Vein endothelial cell (primary cell): ENCODE measurements around the gene ANKRD31. TPM values are rescaled to one million over a fixed set of nuclear protein-coding genes. Genes with fewer than 3 reads are reported as not detected.

Source experiments
- small RNA-seq: library from RNA; depleted of rRNA; stranded (forward); fragments of <200 nt; gene quantifications from one replicate; pipeline ENCODE3, GENCODE V24; 2012
- total RNA-seq: library from RNA; depleted of rRNA; stranded (reverse); fragments of >200 nt; gene quantifications from 2 replicates; pipeline ENCODE4 v1.2.3, GENCODE V29; 2012

ANKRD31 gene, protein sequence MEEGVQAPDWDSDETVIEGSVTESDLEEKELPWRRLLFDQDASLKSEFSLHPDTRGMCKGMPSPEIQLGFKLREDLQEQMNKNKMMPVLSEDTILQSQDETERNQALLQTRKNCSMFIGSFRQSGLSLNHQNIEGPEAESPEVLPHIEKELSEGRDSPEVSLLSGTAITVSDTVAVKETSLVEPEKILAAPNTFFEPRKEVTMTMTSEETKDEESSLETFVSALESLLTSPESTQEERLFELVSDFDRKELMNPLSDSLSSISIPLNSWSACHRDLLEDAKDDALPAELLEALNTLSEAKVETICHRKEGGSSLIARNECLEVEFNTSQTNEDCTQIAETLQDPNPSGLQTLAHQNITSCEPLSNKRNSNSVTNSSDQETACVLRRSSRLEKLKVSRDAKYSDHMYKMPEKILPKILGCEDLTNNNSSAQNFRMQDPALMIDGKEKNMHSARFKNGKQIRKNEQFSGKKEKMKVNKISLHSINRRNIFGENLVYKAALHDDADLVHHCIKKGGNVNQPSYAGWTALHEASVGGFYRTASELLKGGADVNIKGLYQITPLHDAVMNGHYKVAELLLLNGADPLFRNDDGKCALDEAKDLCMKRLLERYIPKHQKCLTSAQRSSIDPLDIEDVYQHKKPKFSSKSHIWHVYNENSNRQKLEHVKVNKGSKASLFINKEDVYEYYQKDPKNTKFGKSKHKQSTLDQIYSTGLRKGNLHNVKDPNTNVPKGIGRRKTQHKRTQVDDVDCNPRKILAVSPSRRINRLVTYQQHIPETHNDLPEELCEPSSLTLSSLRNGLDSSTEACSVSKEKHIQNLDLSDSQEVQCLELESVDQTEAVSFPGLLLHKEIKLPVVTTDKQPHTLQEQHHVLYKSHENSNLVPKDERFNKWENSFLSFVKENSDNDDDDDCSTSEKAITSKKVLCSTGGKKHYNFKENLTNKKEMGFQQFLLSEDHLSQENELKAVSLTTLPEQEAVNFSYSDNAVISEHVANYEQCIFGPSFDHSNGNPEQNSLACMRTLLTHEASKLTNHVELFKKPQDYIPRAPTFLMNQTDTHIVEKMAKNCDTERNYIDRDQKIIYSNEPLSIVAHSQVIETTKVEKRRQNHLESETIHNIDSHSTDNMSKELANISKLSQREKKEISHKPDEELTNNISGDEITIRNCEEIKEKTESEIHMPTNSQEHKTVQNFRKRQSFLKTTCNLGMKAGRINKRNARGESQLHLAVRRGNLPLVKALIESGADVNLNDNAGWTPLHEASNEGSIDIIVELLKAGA (N-terminal part only)
- under 0.01 and 0.10 TPM in 2 replicates for total RNA-seq

DNA sequence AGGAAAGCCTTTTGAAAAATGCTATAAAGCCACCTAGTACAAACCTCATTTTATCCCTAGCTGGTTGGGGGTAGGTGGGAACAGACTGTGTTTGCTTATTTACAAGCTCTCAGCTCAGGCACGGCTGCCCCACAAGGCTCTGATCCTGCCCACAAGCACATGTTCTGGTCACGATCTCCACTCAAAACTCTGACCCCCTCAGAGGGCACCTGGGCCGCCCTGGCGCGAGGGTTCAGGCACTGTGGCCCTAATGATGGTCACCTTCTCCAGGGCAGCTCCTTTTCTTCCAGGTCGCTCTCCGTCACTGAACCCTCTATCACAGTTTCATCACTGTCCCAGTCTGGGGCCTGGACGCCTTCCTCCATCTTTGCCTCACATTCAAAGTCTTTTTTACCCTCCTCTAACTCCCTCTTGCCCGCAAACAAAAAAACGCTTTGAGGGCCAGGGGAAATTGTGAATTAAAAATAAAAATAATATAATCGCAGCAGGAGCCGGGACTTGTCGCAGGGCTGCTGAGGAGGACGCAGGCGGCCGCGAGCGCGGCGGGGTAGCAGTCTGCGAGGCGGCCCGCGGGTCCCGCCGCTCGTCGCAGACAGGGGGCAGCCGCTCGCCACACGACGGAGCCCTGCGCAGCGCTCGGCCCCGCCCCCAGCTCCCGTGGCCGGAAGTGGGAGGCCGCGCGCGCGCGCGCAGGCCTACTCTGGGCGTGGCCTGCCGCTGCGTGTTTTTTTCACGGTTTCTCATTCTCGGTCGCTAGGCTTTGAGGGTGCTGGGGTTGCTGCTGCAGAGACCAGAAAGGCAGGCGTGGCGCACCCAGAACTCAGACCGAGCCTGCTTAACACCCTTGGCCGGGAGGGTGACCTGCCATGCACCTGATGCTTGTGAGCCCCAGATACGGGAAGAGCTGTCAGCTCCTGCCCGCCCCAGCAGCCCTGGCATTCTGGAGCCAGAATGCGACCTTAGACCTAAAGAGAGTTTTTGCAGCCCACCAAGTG lies at the start of gene ANKRD31:
Gene ANKRD31, minus strand, starts transcription at position 557 of the 995 bp plus-strand sequence. Its CDS starts 192 bp downstream, at position 365.

DNA sequence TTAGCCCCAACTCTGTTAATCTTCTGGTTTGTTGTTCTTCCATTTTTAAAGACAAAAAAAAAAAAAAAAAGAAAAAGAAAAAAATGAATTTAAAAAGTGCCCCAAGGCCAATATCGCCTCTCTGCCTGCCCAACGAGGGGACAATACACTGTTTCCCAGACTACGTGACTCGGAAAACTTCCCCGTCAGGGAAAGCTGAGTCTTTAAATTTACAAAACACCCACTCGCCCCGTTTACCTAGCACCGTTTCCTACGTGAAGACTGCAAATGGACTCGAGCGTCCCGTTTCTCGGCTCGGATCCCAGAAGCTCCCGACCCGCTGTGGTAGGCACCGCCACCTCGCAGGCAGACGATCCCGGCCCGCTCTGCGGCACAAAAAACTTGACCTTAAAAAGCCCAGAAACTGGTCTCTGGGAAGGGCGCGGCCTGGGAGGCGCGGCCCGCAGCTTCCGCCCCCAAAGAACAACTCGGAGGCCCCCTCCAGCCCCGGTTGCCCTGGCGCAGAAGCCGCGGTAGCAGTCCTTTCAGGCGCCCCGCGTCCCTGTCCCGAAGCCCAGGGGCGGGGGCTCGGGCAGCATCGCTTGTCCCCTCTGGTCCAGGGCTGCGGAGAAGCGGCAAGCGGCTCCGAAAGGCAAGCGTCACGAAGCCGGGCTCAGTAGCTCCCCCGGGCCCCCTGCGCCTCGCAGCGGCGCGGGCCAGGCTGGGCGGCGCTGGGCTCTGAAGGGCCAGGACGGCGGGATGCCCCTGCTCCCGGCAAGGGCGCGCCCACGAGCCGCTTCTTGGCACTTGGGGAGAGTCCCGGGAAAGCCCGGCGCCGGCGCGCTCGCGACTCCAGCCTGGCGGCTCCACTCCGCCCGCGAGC lies 184.3 kb downstream of the ANKRD31 start, which contains the start of gene GCNT4:
Gene GCNT4, minus strand, starts transcription at position 367 of the 862 bp plus-strand sequence. CDS start 22,521 bp downstream, outside the sequence.

Small RNA genes lying within 50 kb of the gene (small RNA-seq; reads per million reads assigned to genes)
- not detected for gene SUMO2P5

Other genes starting within 250 kb of the ANKRD31 start
- gene GCNT4, start 184.3 kb downstream of the ANKRD31 start, total RNA-seq = 0.38 TPM in 1 of 2 replicates, not detected in the other
- 29.1 and 84.6 TPM in 2 replicates for gene HMGCR, start 100.3 kb upstream of the ANKRD31 start, total RNA-seq